ENCODE data around the gene ZNF423. TPM values are rescaled to one million over a fixed set of nuclear protein-coding genes. Genes with fewer than 3 reads are reported as not detected.

The ZNF423 gene
- total RNA-seq, 1 experiment from 2014 or later, result 11.1 TPM

GRCh38 chr16:49779979-49780378, 75.9 kb downstream of the ZNF423 start:
- POLR2A ChIA-PET (ENCODE audit: low non-redundant PET), result no interaction called here
- BruUV-seq (replicated peaks), result no TSS peak

GRCh38 chr16:49778202-49778930, 77.5 kb downstream of the ZNF423 start:
- H3K4me3 ChIP-seq (ENCODE audit: low read depth, low read length, poor library complexity, severe bottlenecking), result no peak overlapping the region
- no TSS peak for BruUV-seq (replicated peaks)
- H3K27me3 ChIP-seq (replicated peaks; ENCODE audit: insufficient read depth, low read depth, low read length, poor library complexity), result no peaks in the 10 kb centered on the region
- no peak for DNase-seq (ENCODE audit: low spot score)
- POLR2A ChIA-PET (ENCODE audit: low non-redundant PET), result no interaction called here
- peaks cover 18% of the 10 kb centered on the region for H3K4me1 ChIP-seq (ENCODE audit: insufficient read depth, low read length, poor library complexity, severe bottlenecking)
- no peaks in the 10 kb centered on the region for H3K36me3 ChIP-seq (ENCODE audit: insufficient read depth, low read length, poor library complexity, severe bottlenecking)
- no peak for TF ChIP-seq EZH2 (IDR thresholded peaks at IDR 0.05; ENCODE audit: borderline replicate concordance, low read depth, low read length, poor library complexity, severe bottlenecking)
- no peak for TF ChIP-seq CTCF (conservative IDR thresholded peaks at IDR 0.05; ENCODE audit: low read depth, low read length)
- CTCF ChIA-PET, result no interaction called here
- intact Hi-C loops (cut with micrococcal nuclease; ENCODE audit: unreplicated experiment), result no loop called here
- no peaks in the 10 kb centered on the region for H3K9me3 ChIP-seq (ENCODE audit: low read depth, low read length, poor library complexity, severe bottlenecking)
- no peak overlapping the region for H3K27ac ChIP-seq (ENCODE audit: low read depth, low read length, poor library complexity, severe bottlenecking)

More at GRCh38 chr16:49779979-49780378, 75.9 kb downstream of the ZNF423 start:
- peak; percentile 33 for DNase-seq (ENCODE audit: low spot score)
- Histone ChIP-seq H3K4me3 (ENCODE audit: low read depth, low read length, poor library complexity, severe bottlenecking) (no peak overlapping the region), H3K27me3 (replicated peaks; ENCODE audit: insufficient read depth, low read depth, low read length, poor library complexity) (no peaks in the 10 kb centered on the region), H3K27ac (ENCODE audit: low read depth, low read length, poor library complexity, severe bottlenecking) (no peak overlapping the region), H3K4me1 (ENCODE audit: insufficient read depth, low read length, poor library complexity, severe bottlenecking) (peaks cover 18% of the 10 kb centered on the region), H3K9me3 (ENCODE audit: low read depth, low read length, poor library complexity, severe bottlenecking) (no peaks in the 10 kb centered on the region), H3K36me3 (ENCODE audit: insufficient read depth, low read length, poor library complexity, severe bottlenecking) (no peaks in the 10 kb centered on the region)
- TF ChIP-seq EZH2 (IDR thresholded peaks at IDR 0.05; ENCODE audit: borderline replicate concordance, low read depth, low read length, poor library complexity, severe bottlenecking), result no peak
- no peak for TF ChIP-seq CTCF (conservative IDR thresholded peaks at IDR 0.05; ENCODE audit: low read depth, low read length)
- CTCF ChIA-PET, result no interaction called here
- intact Hi-C loops (cut with micrococcal nuclease; ENCODE audit: unreplicated experiment), result no loop called here

GRCh38 chr16:49776734-49777133, 79.2 kb downstream of the ZNF423 start:
- intact Hi-C loops (cut with micrococcal nuclease; ENCODE audit: unreplicated experiment), result no loop called here
- DNase-seq (ENCODE audit: low spot score), result no peak
- TF ChIP-seq CTCF (conservative IDR thresholded peaks at IDR 0.05; ENCODE audit: low read depth, low read length), result no peak
- no peak for TF ChIP-seq EZH2 (IDR thresholded peaks at IDR 0.05; ENCODE audit: borderline replicate concordance, low read depth, low read length, poor library complexity, severe bottlenecking)
- no peaks in the 10 kb centered on the region for H3K36me3 ChIP-seq (ENCODE audit: insufficient read depth, low read length, poor library complexity, severe bottlenecking)
- BruUV-seq (replicated peaks), result no TSS peak
- peaks cover 18% of the 10 kb centered on the region for H3K4me1 ChIP-seq (ENCODE audit: insufficient read depth, low read length, poor library complexity, severe bottlenecking)
- no peak overlapping the region for H3K27ac ChIP-seq (ENCODE audit: low read depth, low read length, poor library complexity, severe bottlenecking)
- H3K4me3 ChIP-seq (ENCODE audit: low read depth, low read length, poor library complexity, severe bottlenecking), result no peak overlapping the region
- ChIA-PET CTCF (no interaction called here), POLR2A (ENCODE audit: low non-redundant PET) (no interaction called here)
- H3K9me3 ChIP-seq (ENCODE audit: low read depth, low read length, poor library complexity, severe bottlenecking), result no peaks in the 10 kb centered on the region
- no peaks in the 10 kb centered on the region for H3K27me3 ChIP-seq (replicated peaks; ENCODE audit: insufficient read depth, low read depth, low read length, poor library complexity)
